Measurements from ENCODE around the gene APOBEC3A. TPM values are rescaled to one million over a fixed set of nuclear protein-coding genes. Genes with fewer than 3 reads are reported as not detected.
"Not testable (repeated sequence)": the region's sequence is repeated elsewhere in the genome, so short reads cannot be mapped to it uniquely, and the experiment has no call there.

Gene APOBEC3A
- total RNA-seq, 2 donors from 2014 or later = 1.4 TPM; not detected in 1

DNA sequence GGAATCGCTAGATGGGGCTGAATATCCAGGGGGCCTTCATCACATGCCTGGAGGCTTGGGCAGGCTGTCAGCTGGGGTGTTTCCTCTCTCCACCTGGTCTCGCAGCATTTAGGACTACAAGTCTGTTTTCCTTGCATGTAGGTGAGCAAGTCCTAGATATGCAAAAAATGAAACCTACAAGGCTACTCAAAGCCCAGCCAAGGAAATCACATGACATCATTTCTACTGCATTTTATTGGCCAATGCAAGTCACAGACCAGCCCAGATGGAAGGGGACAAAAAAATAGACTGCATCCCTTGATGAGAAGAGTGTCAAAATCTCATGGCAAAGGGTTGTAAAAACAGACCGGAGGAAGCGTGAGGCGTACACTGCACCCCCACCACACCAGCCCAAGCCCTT lies 15.1 kb downstream of the APOBEC3A start:
- TF ChIP-seq, protein P1, sequence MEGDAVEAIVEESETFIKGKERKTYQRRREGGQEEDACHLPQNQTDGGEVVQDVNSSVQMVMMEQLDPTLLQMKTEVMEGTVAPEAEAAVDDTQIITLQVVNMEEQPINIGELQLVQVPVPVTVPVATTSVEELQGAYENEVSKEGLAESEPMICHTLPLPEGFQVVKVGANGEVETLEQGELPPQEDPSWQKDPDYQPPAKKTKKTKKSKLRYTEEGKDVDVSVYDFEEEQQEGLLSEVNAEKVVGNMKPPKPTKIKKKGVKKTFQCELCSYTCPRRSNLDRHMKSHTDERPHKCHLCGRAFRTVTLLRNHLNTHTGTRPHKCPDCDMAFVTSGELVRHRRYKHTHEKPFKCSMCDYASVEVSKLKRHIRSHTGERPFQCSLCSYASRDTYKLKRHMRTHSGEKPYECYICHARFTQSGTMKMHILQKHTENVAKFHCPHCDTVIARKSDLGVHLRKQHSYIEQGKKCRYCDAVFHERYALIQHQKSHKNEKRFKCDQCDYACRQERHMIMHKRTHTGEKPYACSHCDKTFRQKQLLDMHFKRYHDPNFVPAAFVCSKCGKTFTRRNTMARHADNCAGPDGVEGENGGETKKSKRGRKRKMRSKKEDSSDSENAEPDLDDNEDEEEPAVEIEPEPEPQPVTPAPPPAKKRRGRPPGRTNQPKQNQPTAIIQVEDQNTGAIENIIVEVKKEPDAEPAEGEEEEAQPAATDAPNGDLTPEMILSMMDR (IDR thresholded peaks at IDR 0.05) = no peak
- no peaks in the 10 kb centered on the region for H3K9me3 ChIP-seq
- intact Hi-C loops (cut with DNase I) = no loop called here
- no peaks in the 10 kb centered on the region for H3K27me3 ChIP-seq
- H3K36me3 ChIP-seq = no peaks in the 10 kb centered on the region
- no peak overlapping the region for H3K4me3 ChIP-seq
- H3K9ac ChIP-seq (ENCODE audit: low read depth in 2 of 2, low read length in 2 of 2) = no peak overlapping the region
- H3K4me1 ChIP-seq = no peaks in the 10 kb centered on the region
- no peak overlapping the region for H3K27ac ChIP-seq
- DNase-seq = no peak

- no peaks in the 10 kb centered on the region for H3K4me1 ChIP-seq
- DNase-seq = peak; percentile 53
- H3K9me3 ChIP-seq = no peaks in the 10 kb centered on the region
- H3K27me3 ChIP-seq = no peaks in the 10 kb centered on the region
- no peaks in the 10 kb centered on the region for H3K36me3 ChIP-seq
- H3K27ac ChIP-seq = no peak overlapping the region
- intact Hi-C loops (cut with DNase I) = no loop called here
- no peak overlapping the region for H3K4me3 ChIP-seq
- no peak overlapping the region for H3K9ac ChIP-seq (ENCODE audit: low read depth in 2 of 2, low read length in 2 of 2)
- TF ChIP-seq, protein P1 (IDR thresholded peaks at IDR 0.05) = peak; percentile 46
These were observed 16.1 kb downstream of the APOBEC3A start for GRCh38 chr22:38973289-38974169.

GRCh38 chr22:38974170-38974825 lies 16.9 kb downstream of the APOBEC3A start:
- no peaks in the 10 kb centered on the region for H3K4me1 ChIP-seq
- DNase-seq = no peak
- no peak overlapping the region for H3K9ac ChIP-seq (ENCODE audit: low read depth in 2 of 2, low read length in 2 of 2)
- no peak overlapping the region for H3K27ac ChIP-seq
- no peaks in the 10 kb centered on the region for H3K9me3 ChIP-seq
- H3K4me3 ChIP-seq = no peak overlapping the region
- no peaks in the 10 kb centered on the region for H3K27me3 ChIP-seq
- intact Hi-C loops (cut with DNase I) = no loop called here
- TF ChIP-seq, protein P1 (IDR thresholded peaks at IDR 0.05) = no peak
- no peaks in the 10 kb centered on the region for H3K36me3 ChIP-seq

DNA sequence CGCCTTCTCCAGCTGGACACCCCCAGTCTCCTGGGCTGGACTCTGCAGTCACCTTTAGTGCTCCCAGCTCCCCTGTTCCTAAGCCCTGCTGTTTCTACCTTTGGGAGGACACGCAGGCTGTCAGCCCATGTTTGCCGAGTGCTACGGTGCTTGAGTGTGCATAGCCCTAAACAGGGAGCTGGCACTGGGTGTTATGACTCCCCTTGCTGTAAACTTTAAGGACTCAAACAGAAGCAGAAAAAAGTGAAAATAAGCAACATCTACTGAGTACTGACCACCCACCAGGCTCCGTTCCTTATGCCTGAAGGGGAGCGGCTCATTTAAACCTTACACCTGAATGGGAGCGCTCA lies 17.4 kb downstream of the APOBEC3A start:
- no peak for DNase-seq
- TF ChIP-seq, protein P1 (IDR thresholded peaks at IDR 0.05) = no peak
- Histone ChIP-seq H3K27ac (no peak overlapping the region), H3K4me3 (no peak overlapping the region), H3K27me3 (no peaks in the 10 kb centered on the region), H3K4me1 (no peaks in the 10 kb centered on the region), H3K36me3 (no peaks in the 10 kb centered on the region), H3K9ac (ENCODE audit: low read depth in 2 of 2, low read length in 2 of 2) (no peak overlapping the region), H3K9me3 (no peaks in the 10 kb centered on the region)
- intact Hi-C loops (cut with DNase I) = no loop called here

DNA sequence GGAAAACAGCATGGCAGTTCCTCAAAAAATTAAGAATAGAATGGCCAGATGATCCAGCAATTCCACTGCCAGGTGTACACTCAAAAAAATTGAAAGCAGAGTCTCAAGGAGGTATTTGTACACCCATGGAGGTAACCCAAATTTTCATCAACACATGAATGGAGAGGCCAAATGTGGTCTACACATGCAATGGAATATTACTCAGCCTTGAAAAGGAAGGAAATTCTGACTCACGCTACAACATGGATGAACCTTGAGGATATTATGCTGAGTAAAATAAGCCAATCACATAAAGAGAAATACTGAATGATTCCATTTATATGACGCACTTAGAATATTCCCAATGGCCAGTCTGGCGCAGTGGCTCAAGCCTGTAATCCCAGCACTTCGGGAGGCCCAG lies 19.9 kb downstream of the APOBEC3A start:
- DNase-seq; H3K27me3 ChIP-seq; H3K9ac ChIP-seq (ENCODE audit: low read depth in 2 of 2, low read length in 2 of 2); H3K27ac ChIP-seq; H3K4me3 ChIP-seq; H3K4me1 ChIP-seq; H3K9me3 ChIP-seq; intact Hi-C loops (cut with DNase I); H3K36me3 ChIP-seq: not testable (repeated sequence)

DNA sequence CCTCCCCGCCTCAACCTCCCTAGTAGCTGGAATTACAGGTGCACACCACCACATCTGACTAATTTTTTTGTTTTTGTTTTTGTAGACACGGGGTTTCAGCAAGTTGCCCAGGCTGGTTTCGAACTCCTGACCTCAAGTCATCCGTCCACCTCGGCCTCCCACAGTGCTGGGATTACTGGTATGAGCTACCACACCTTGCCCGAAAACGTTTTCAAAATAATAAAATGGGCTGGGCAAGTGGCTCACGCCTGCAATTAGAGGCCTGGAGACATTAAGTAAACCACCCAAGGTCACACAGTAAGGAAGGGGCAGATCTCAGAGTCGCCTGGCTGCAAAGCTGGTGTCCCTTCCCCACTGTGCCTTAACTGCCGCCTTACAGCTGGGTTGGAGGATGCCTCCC lies 23.2 kb downstream of the APOBEC3A start:
- H3K4me3 ChIP-seq; H3K9me3 ChIP-seq; H3K36me3 ChIP-seq; intact Hi-C loops (cut with DNase I); H3K4me1 ChIP-seq; H3K27me3 ChIP-seq; H3K27ac ChIP-seq: not testable (repeated sequence)
- peak; percentile 58 for DNase-seq
- peak overlapping the region in 1 of 2 donors; percentile 46 for H3K9ac ChIP-seq (ENCODE audit: low read depth in 2 of 2, low read length in 2 of 2)

Measured in colonic mucosa (tissue), 4 donors.